Epithelial cell of esophagus (primary cell): Measurements from ENCODE around the gene PIK3CD.
"Not testable (repeated sequence)": the region's sequence is repeated elsewhere in the genome, so short reads cannot be mapped to it uniquely, and the experiment has no call there.

Experiments
- DNase-seq: peaks from one replicate; pipeline ENCODE4 v3.0.0; 2010; ENCODE audit warnings: low read depth
- H3K4me3 ChIP-seq: 2 replicates; pipeline ENCODE4 v1.5.1; 2011; ENCODE audit warnings: mild to moderate bottlenecking, low read length, control low read depth
- TF ChIP-seq, protein P1 (sequence below): IDR thresholded peaks from 2 replicates; pipeline ENCODE4 v1.5.1; 2011; ENCODE audit warnings: low read depth, mild to moderate bottlenecking, low read length, control low read depth, inconsistent platforms; ENCODE audit not compliant: insufficient read depth; ENCODE audit errors: missing control alignments

Gene PIK3CD

DNA sequence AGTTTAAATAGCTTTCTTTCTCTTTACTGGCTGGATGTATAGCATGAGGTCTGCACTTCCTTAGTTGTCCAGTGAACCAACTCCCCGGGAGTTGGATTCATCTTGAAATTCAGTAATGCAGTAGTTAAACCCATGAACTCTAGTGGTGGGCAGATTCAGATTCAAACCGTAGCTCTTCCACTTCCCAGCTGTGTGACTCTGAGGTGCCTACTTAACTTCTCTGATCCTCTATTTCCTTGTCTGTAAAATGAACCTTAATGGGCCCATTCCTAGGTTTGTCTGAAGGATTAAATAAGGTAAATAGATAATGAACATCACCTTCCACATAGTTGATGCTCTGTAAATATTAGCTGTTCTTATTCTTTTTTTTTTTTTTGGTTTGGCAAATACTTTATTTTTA lies 16.5 kb downstream of the PIK3CD start:
- TF ChIP-seq, protein P1, sequence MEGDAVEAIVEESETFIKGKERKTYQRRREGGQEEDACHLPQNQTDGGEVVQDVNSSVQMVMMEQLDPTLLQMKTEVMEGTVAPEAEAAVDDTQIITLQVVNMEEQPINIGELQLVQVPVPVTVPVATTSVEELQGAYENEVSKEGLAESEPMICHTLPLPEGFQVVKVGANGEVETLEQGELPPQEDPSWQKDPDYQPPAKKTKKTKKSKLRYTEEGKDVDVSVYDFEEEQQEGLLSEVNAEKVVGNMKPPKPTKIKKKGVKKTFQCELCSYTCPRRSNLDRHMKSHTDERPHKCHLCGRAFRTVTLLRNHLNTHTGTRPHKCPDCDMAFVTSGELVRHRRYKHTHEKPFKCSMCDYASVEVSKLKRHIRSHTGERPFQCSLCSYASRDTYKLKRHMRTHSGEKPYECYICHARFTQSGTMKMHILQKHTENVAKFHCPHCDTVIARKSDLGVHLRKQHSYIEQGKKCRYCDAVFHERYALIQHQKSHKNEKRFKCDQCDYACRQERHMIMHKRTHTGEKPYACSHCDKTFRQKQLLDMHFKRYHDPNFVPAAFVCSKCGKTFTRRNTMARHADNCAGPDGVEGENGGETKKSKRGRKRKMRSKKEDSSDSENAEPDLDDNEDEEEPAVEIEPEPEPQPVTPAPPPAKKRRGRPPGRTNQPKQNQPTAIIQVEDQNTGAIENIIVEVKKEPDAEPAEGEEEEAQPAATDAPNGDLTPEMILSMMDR, result no peak
- DNase-seq, result no peak
- H3K4me3 ChIP-seq, result no peak overlapping the region

DNA sequence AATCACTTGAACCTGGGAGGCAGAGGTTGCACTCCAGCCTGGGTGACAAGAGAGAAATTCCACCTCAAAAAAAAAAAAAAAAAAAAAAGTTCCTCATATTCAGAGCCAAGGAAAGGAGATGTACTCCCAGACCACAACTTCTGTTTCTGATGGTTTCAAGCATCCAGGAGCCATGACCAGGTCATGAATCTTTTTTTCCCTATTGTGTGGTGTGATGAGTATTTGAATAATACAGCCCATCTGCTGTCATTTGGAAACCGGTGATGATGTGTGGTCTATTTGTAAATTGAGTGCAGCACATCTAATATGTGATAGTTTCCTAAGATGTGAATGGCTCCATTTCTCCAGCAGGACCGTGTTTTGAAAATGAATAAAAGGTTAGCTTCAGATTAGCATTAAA lies 18.6 kb downstream of the PIK3CD start:
- H3K4me3 ChIP-seq, result no peak overlapping the region
- TF ChIP-seq, protein P1, result no peak
- DNase-seq, result no peak

- peak; percentile 93 for DNase-seq
- TF ChIP-seq, protein P1, result no peak
- H3K4me3 ChIP-seq, result no peak overlapping the region
Observed at GRCh38 chr1:9671377-9672140, 20.0 kb downstream of the PIK3CD start.

- no peak overlapping the region for H3K4me3 ChIP-seq
- TF ChIP-seq, protein P1, result no peak
- no peak for DNase-seq
Observed at GRCh38 chr1:9672444-9672843, 20.9 kb downstream of the PIK3CD start.

DNA sequence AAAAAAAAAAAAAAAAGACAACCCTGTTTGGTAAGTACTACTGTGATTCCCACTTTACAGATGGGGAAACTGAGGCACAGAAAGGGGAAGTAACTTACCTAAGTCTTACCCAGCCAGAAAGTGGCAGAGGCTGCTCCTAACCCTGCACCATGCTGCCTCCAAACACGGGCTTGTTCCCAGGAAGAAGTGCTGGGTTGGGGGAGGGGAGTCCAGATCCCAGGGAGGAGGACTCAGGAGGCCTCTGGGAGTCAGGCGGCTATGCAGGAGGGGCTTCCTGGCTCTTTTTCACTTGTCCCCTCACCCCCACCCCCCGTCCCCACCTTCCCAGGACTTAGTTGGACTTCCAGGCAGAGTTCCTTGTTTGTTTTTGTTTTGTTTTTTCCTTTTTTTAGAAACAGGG lies 23.9 kb downstream of the PIK3CD start:
- TF ChIP-seq, protein P1, result no peak
- no peak for DNase-seq
- H3K4me3 ChIP-seq, result no peak overlapping the region

GRCh38 chr1:9676128-9676527 lies 24.6 kb downstream of the PIK3CD start:
- not testable (repeated sequence) for DNase-seq

GRCh38 chr1:9676815-9677393 lies 25.4 kb downstream of the PIK3CD start:
- H3K4me3 ChIP-seq, result no peak overlapping the region
- TF ChIP-seq, protein P1, result no peak
- no peak for DNase-seq

More at GRCh38 chr1:9676128-9676527, 24.6 kb downstream of the PIK3CD start:
- not testable (repeated sequence) for H3K4me3 ChIP-seq
